Tracheal epithelial cell (primary cell): ENCODE measurements around the gene ARHGAP31. TPM values are rescaled to one million over a fixed set of nuclear protein-coding genes. Genes with fewer than 3 reads are reported as not detected.

Experiments used
- total RNA-seq: library from RNA; depleted of rRNA; stranded (reverse); fragments of >200 nt; gene quantifications from 2 replicates; pipeline ENCODE4 v1.2.1, GENCODE V29; 2014

ARHGAP31 gene
- 0.43 and 4.1 TPM in 2 replicates for total RNA-seq

GRCh38 chr3:119293871-119294695 is at the start of gene ARHGAP31:
Gene ARHGAP31, plus strand, starts transcription at chr3:119294383. Its CDS starts 522 bp downstream, at chr3:119294905.

GRCh38 chr3:119463171-119464169 is 169.3 kb downstream of the ARHGAP31 start, which contains the start of gene TMEM39A:
Gene TMEM39A, minus strand, starts transcription at chr3:119463615. Its CDS starts 1,541 bp downstream, at chr3:119462074.

Other genes starting within 250 kb of the ARHGAP31 start
- not detected in 2 replicates for gene TEX55, start 148.2 kb upstream of the ARHGAP31 start, total RNA-seq
- 13.0 and 47.5 TPM in 2 replicates for gene UPK1B, start 120.8 kb upstream of the ARHGAP31 start, total RNA-seq
- 25.3 and 30.1 TPM in 2 replicates for gene B4GALT4, start 53.5 kb upstream of the ARHGAP31 start, total RNA-seq
- gene TMEM39A, start 169.2 kb downstream of the ARHGAP31 start, total RNA-seq = 21.1 and 29.6 TPM in 2 replicates
- 18.1 and 19.2 TPM in 2 replicates for gene POGLUT1, start 174.6 kb downstream of the ARHGAP31 start, total RNA-seq
- gene TIMMDC1, start 204.2 kb downstream of the ARHGAP31 start, total RNA-seq = 45.5 and 57.3 TPM in 2 replicates